Tibial nerve (tissue), 4 donors: Measurements from ENCODE around the gene CAD. TPM values are rescaled to one million over a fixed set of nuclear protein-coding genes. Genes with fewer than 3 reads are reported as not detected.

Experiments used
- DNase-seq, 2 donors: peaks; one replicate each; pipeline ENCODE4 v3.0.0-alpha.2; 2019; ENCODE audit warnings: low spot score in 2 of 2
- H3K27ac ChIP-seq, 4 donors: fragments of 200-600 bp; sonication (generic) in 3 of 4; one replicate each; pipeline ENCODE4 v1.5.1; 2017 to 2019; ENCODE audit warnings: mild to moderate bottlenecking in 1 of 4
- H3K27me3 ChIP-seq, 2 donors: fragments of 200-600 bp; sonication (generic) in 1 of 2; one replicate each; pipeline versions ENCODE4 v1.5.1 to v1.6.0; 2017 to 2019
- H3K36me3 ChIP-seq, 3 donors: fragments of 200-600 bp; sonication (generic); one replicate each; pipeline ENCODE4 v1.5.1; 2018 to 2019
- H3K4me1 ChIP-seq, 4 donors: fragments of 200-600 bp; sonication (generic) in 3 of 4; one replicate each; pipeline ENCODE4 v1.5.1; 2017 to 2019
- H3K4me3 ChIP-seq, 4 donors: fragments of 200-600 bp; sonication (generic) in 3 of 4; one replicate each; pipeline ENCODE4 v1.5.1; 2017 to 2019; ENCODE audit warnings: mild to moderate bottlenecking in 1 of 4, moderate library complexity in 1 of 4
- H3K9me3 ChIP-seq, 4 donors: fragments of 200-600 bp; sonication (generic) in 3 of 4; one replicate each; pipeline ENCODE4 v1.5.1; 2017 to 2019
- CTCF ChIP-seq, 5 experiments: fragments of 200-600 bp in 3 of 5; fragments of 450-650 bp in 2 of 5; sonication (generic) in 3 of 5; IDR thresholded peaks; one replicate each; pipeline ENCODE4 v1.5.1; 2016 to 2019; ENCODE audit warnings: antibody characterized with exemption in 5 of 5, mild to moderate bottlenecking in 3 of 5, moderate library complexity in 2 of 5
- EP300 ChIP-seq, 2 donors: sonication (generic); formaldehyde crosslinking; IDR thresholded peaks; one replicate each; pipeline ENCODE4 v1.6.1; 2017; ENCODE audit warnings: antibody characterized with exemption in 2 of 2, mild to moderate bottlenecking in 1 of 2
- POLR2A ChIP-seq, 2 donors: fragments of 450-650 bp; IDR thresholded peaks; one replicate each; pipeline ENCODE4 v1.6.1; 2017; ENCODE audit warnings: antibody characterized with exemption in 2 of 2, mild to moderate bottlenecking in 2 of 2, moderate library complexity in 2 of 2
- WGBS, 2 donors: methylation state at CpG; one replicate each; pipeline ENCODE4 v1.1.5; 2018; 5-methylcytosine and 5-hydroxymethylcytosine counted together
- total RNA-seq, 4 donors: library from RNA; depleted of rRNA; stranded (reverse); fragments of >200 nt; gene quantifications; one replicate each; pipeline ENCODE4 v1.1.0, GENCODE V29; 2016

The CAD gene
- total RNA-seq, 4 donors from 2014 or later = 18.6 to 69.6 (median 32.9) TPM

GRCh38 chr2:27275211-27276150 is 58.3 kb downstream of the CAD start, which contains the start of gene DNAJC5G:
TSS of gene DNAJC5G (plus strand) at chr2:27275433. CDS start at chr2:27276729, 1,296 bp downstream.
- Histone ChIP-seq H3K4me3 (no peak within 1 kb of the TSS), H3K36me3 (no peaks in the 10 kb centered on the region), H3K9me3 (no peaks in the 10 kb centered on the region), H3K27me3 (peaks cover 0 to 18% of the 10 kb centered on the region in 2 donors), H3K27ac (no peak within 1 kb of the TSS), H3K4me1 (peaks cover 0 to 8% (median 0%) of the 10 kb centered on the region in 4 donors)
- 77 to 79% methylated on average over 38 to 39 of the region's 39 CpGs for WGBS, 2 donors
- DNase-seq = no peak
- TF ChIP-seq POLR2A (IDR thresholded peaks at IDR 0.05) = no peak
- TF ChIP-seq CTCF (IDR thresholded peaks at IDR 0.05) = no peak
- TF ChIP-seq EP300 (IDR thresholded peaks at IDR 0.05) = no peak

- Histone ChIP-seq H3K27ac (no peak overlapping the region), H3K27me3 (peaks cover 0 to 18% of the 10 kb centered on the region in 2 donors), H3K36me3 (no peaks in the 10 kb centered on the region), H3K4me3 (no peak overlapping the region), H3K9me3 (no peaks in the 10 kb centered on the region), H3K4me1 (peaks cover 0 to 18% (median 5%) of the 10 kb centered on the region in 4 donors)
- no peak for DNase-seq
- TF ChIP-seq CTCF (IDR thresholded peaks at IDR 0.05) = no peak
- TF ChIP-seq EP300 (IDR thresholded peaks at IDR 0.05) = no peak
- TF ChIP-seq POLR2A (IDR thresholded peaks at IDR 0.05) = no peak
- WGBS, 2 donors = 78 to 83% methylated on average over 1 of the region's 1 CpG
Observed at GRCh38 chr2:27278010-27278409, 60.8 kb downstream of the CAD start.

GRCh38 chr2:27280826-27281225 is 63.7 kb downstream of the CAD start:
- Histone ChIP-seq H3K9me3 (no peaks in the 10 kb centered on the region), H3K4me1 (peaks cover 0 to 18% (median 5%) of the 10 kb centered on the region in 4 donors), H3K27me3 (peaks cover 0 to 21% of the 10 kb centered on the region in 2 donors), H3K4me3 (no peak overlapping the region), H3K27ac (no peak overlapping the region), H3K36me3 (no peaks in the 10 kb centered on the region)
- WGBS, 2 donors = 60 to 68% methylated on average over 3 of the region's 3 CpGs
- no peak for TF ChIP-seq EP300 (IDR thresholded peaks at IDR 0.05)
- no peak for TF ChIP-seq CTCF (IDR thresholded peaks at IDR 0.05)
- no peak for TF ChIP-seq POLR2A (IDR thresholded peaks at IDR 0.05)
- DNase-seq = no peak

- DNase-seq = no peak
- Histone ChIP-seq H3K9me3 (no peaks in the 10 kb centered on the region), H3K27me3 (peaks cover 0 to 21% of the 10 kb centered on the region in 2 donors), H3K4me1 (peaks cover 0 to 18% (median 5%) of the 10 kb centered on the region in 4 donors), H3K36me3 (no peaks in the 10 kb centered on the region), H3K4me3 (no peak overlapping the region), H3K27ac (no peak overlapping the region)
- no peak for TF ChIP-seq CTCF (IDR thresholded peaks at IDR 0.05)
- TF ChIP-seq EP300 (IDR thresholded peaks at IDR 0.05) = no peak
- no peak for TF ChIP-seq POLR2A (IDR thresholded peaks at IDR 0.05)
- WGBS, 2 donors = 54 to 68% methylated on average over 3 of the region's 3 CpGs
Observed at GRCh38 chr2:27281442-27281841, 64.3 kb downstream of the CAD start.
